HEK293 (cell line): Measurements from ENCODE around the gene CLIP1.

Experiments
- CTCF ChIA-PET: fragments of 350-600 bp; formaldehyde crosslinking; extraction: SDS; loops from one replicate; lab custom pipeline; 2021; ENCODE audit warnings: antibody characterized with exemption; lab: Yijun Ruan, JAX
- POLR2A ChIA-PET: fragments of 300-600 bp; formaldehyde crosslinking; extraction: SDS; loops from one replicate; lab custom pipeline; 2020; ENCODE audit warnings: antibody characterized with exemption, inconsistent platforms; lab: Yijun Ruan, JAX
- H3K27ac ChIP-seq: fragments of 200-500 bp; sonication (Bioruptor generic); 2 replicates; pipeline ENCODE4 v1.5.1; 2014; ENCODE audit warnings: low read depth, low read length, control low read depth, inconsistent platforms; ENCODE audit errors: extremely low read depth
- H3K36me3 ChIP-seq, 2 experiments: fragments of 200-500 bp in 1 of 2; sonication (Bioruptor generic) in 1 of 2; 1 replicate in 1 of 2; 2 replicates in 1 of 2; pipeline ENCODE4 v1.5.1; 2014 to 2017; ENCODE audit warnings: inconsistent platforms in 2 of 2, low read length in 2 of 2; ENCODE audit not compliant: control insufficient read depth in 2 of 2, insufficient read depth in 1 of 2
- H3K4me1 ChIP-seq: fragments of 200-500 bp; sonication (Bioruptor generic); 2 replicates; pipeline ENCODE4 v1.5.1; 2014; ENCODE audit warnings: mild to moderate bottlenecking, low read length, inconsistent platforms; ENCODE audit not compliant: control insufficient read depth, insufficient read depth
- H3K4me3 ChIP-seq: 2 replicates; pipeline ENCODE4 v1.5.1; 2011; ENCODE audit warnings: low read depth, mild to moderate bottlenecking, control low read depth, low read length, moderate library complexity
- H3K9me3 ChIP-seq: fragments of 200-500 bp; sonication (Bioruptor generic); 2 replicates; pipeline ENCODE4 v1.5.1; 2014; ENCODE audit warnings: low read depth, low read length, inconsistent platforms; ENCODE audit not compliant: control insufficient read depth, insufficient read depth
- BCL6B ChIP-seq: fragments of 450-650 bp; formaldehyde crosslinking; IDR thresholded peaks from 2 replicates; pipeline ENCODE4 v1.5.1; 2017; ENCODE audit warnings: missing biosample characterization, missing genetic modification characterization
- FEZF1 ChIP-seq: fragments of 450-650 bp; formaldehyde crosslinking; IDR thresholded peaks from 2 replicates; pipeline ENCODE4 v1.5.1; 2016; ENCODE audit warnings: missing biosample characterization, missing genetic modification characterization
- IKZF3 ChIP-seq: fragments of 450-650 bp; IDR thresholded peaks from 2 replicates; pipeline ENCODE4 v1.5.0; 2018; ENCODE audit warnings: missing biosample characterization, mild to moderate bottlenecking, missing genetic modification characterization, moderate library complexity
- KLF17 ChIP-seq: fragments of 450-650 bp; formaldehyde crosslinking; IDR thresholded peaks from 2 replicates; pipeline ENCODE4 v1.5.1; 2016; ENCODE audit warnings: missing biosample characterization, missing genetic modification characterization
- MZF1 ChIP-seq: fragments of 450-650 bp; formaldehyde crosslinking; IDR thresholded peaks from 2 replicates; pipeline ENCODE4 v1.5.1; 2017; ENCODE audit warnings: missing biosample characterization, missing genetic modification characterization, borderline replicate concordance
- PRDM1 ChIP-seq: fragments of 450-650 bp; formaldehyde crosslinking; IDR thresholded peaks from 2 replicates; pipeline ENCODE4; 2016; ENCODE audit warnings: missing biosample characterization, missing genetic modification characterization
- PRDM6 ChIP-seq: fragments of 450-650 bp; formaldehyde crosslinking; IDR thresholded peaks from 2 replicates; pipeline ENCODE4 v1.5.1; 2017; ENCODE audit warnings: missing biosample characterization, missing genetic modification characterization
- ZNF146 ChIP-seq: fragments of 450-650 bp; formaldehyde crosslinking; IDR thresholded peaks from 2 replicates; pipeline ENCODE4 v1.5.1; 2016; ENCODE audit warnings: missing biosample characterization, missing genetic modification characterization
- ZNF169 ChIP-seq: fragments of 450-650 bp; formaldehyde crosslinking; IDR thresholded peaks from 2 replicates; pipeline ENCODE4 v1.5.1; 2016; ENCODE audit warnings: missing biosample characterization, missing genetic modification characterization
- ZNF292 ChIP-seq: fragments of 450-650 bp; formaldehyde crosslinking; IDR thresholded peaks from 2 replicates; pipeline ENCODE4 v1.5.1; 2016; ENCODE audit warnings: low read depth, missing biosample characterization, missing genetic modification characterization, borderline replicate concordance
- ZNF324 ChIP-seq: fragments of 450-650 bp; formaldehyde crosslinking; IDR thresholded peaks from 2 replicates; pipeline ENCODE4 v1.5.1; 2016; ENCODE audit warnings: missing biosample characterization, missing genetic modification characterization
- ZNF341 ChIP-seq: fragments of 450-650 bp; formaldehyde crosslinking; IDR thresholded peaks from 2 replicates; pipeline ENCODE4; 2016; ENCODE audit warnings: low read depth, missing biosample characterization, missing genetic modification characterization
- ZNF426 ChIP-seq: fragments of 450-650 bp; formaldehyde crosslinking; IDR thresholded peaks from 2 replicates; pipeline ENCODE4 v1.5.1; 2017; ENCODE audit warnings: missing biosample characterization, missing genetic modification characterization, mild to moderate bottlenecking, inconsistent platforms, moderate library complexity
- ZNF433 ChIP-seq: fragments of 450-650 bp; formaldehyde crosslinking; IDR thresholded peaks from 2 replicates; pipeline ENCODE4 v1.5.1; 2016; ENCODE audit warnings: missing biosample characterization, missing genetic modification characterization, low read depth
- ZNF561 ChIP-seq: fragments of 450-650 bp; IDR thresholded peaks from 2 replicates; pipeline ENCODE4 v1.5.1; 2018; ENCODE audit warnings: missing biosample characterization, missing genetic modification characterization, borderline replicate concordance
- ZNF571 ChIP-seq: fragments of 450-650 bp; formaldehyde crosslinking; IDR thresholded peaks from 2 replicates; pipeline ENCODE4 v1.5.0; 2017; ENCODE audit warnings: missing biosample characterization, missing genetic modification characterization
- ZNF596 ChIP-seq: fragments of 450-650 bp; IDR thresholded peaks from 2 replicates; pipeline ENCODE4 v1.5.0; 2018; ENCODE audit warnings: missing biosample characterization, mild to moderate bottlenecking, missing genetic modification characterization, moderate library complexity
- TF ChIP-seq, protein P1 (sequence below): fragments of 450-650 bp; formaldehyde crosslinking; IDR thresholded peaks from 2 replicates; pipeline ENCODE4 v1.5.1; 2016; ENCODE audit warnings: missing biosample characterization, missing genetic modification characterization
- TF ChIP-seq, protein P2 (sequence below): fragments of 450-650 bp; IDR thresholded peaks from 2 replicates; pipeline ENCODE4 v1.5.1; 2018; ENCODE audit warnings: missing biosample characterization, missing genetic modification characterization
- TF ChIP-seq, protein P3 (sequence below): fragments of 450-650 bp; formaldehyde crosslinking; IDR thresholded peaks from 2 replicates; pipeline ENCODE4 v1.5.1; 2016; ENCODE audit warnings: missing biosample characterization, missing genetic modification characterization

CLIP1 gene

GRCh38 chr12:122412851-122413433, 9.5 kb downstream of the CLIP1 start:
- CTCF ChIA-PET: interaction anchor here (0.7 kb wide), 1 partner anchor 22 kb away, joined by 3 read pairs; no protein-coding TSS in a partner anchor
- no peaks in the 10 kb centered on the region; a peak in 1 of 3 replicates for H3K36me3 ChIP-seq
- no peaks in the 10 kb centered on the region for H3K9me3 ChIP-seq
- peak; percentile 82 for TF ChIP-seq PRDM6 (tag by site-specific recombination)
- peak; percentile 56 for TF ChIP-seq IKZF3 (tag by site-specific recombination)
- TF ChIP-seq ZNF596 (tag by site-specific recombination): no peak
- no peak for TF ChIP-seq ZNF292 (tag by site-specific recombination)
- TF ChIP-seq, all 188 proteins: peak for 2
- Histone ChIP-seq H3K4me3 (no peak overlapping the region), H3K4me1 (peaks cover 10% of the 10 kb centered on the region; the same call in 1 of the 2 replicates), H3K27ac (no peak overlapping the region)
- POLR2A ChIA-PET: interaction anchor here (1.3 kb wide), 1 partner anchor 13 kb away, joined by 3 read pairs; no protein-coding TSS in a partner anchor

- Histone ChIP-seq H3K27ac (no peak overlapping the region), H3K9me3 (no peaks in the 10 kb centered on the region), H3K4me3 (no peak overlapping the region), H3K36me3 (no peaks in the 10 kb centered on the region; a peak in 1 of 3 replicates), H3K4me1 (peaks cover 16% of the 10 kb centered on the region)
- ChIA-PET CTCF (no interaction called here), POLR2A (no interaction called here)
- TF ChIP-seq ZNF146 (tag by site-specific recombination): peak; percentile 72
- no peak for TF ChIP-seq ZNF324 (tag by site-specific recombination)
Measured at GRCh38 chr12:122411537-122411936, 10.9 kb downstream of the CLIP1 start.

DNA sequence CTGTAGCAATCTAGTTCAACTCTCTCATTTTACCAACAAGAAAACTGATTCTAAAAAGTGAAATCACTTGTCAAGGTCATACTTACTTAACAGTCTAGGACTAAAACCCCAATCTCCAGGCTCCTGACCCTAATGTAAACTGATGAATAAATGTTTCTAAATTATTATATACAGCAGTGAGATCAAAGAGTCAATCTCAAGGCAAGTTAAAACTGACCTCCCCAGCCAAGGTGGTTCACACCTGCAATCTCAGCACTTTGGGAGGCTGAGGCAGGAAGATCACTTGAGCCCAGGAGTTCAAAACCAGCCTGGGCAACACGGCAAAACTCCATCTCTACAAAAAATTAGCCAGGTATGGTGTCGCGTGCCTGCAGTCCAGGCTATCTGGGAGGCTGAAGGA, 15.3 kb downstream of the CLIP1 start:
- Histone ChIP-seq H3K27ac (peak overlapping the region; percentile 59), H3K36me3 (no peaks in the 10 kb centered on the region; a peak in 1 of 3 replicates), H3K4me1 (peaks cover 12% of the 10 kb centered on the region), H3K4me3 (no peak overlapping the region), H3K9me3 (no peaks in the 10 kb centered on the region)
- CTCF ChIA-PET: interaction anchor here (0.9 to 1.1 kb wide), 3 partner anchors 64 to 94 kb away, joined by 5 to 6 read pairs (median 5); partner anchors contain the start of gene ZCCHC8
- POLR2A ChIA-PET: interaction anchor here (1.0 kb wide), 3 partner anchors 14 to 94 kb away, joined by 3 read pairs; partner anchors contain the start of gene ZCCHC8
- TF ChIP-seq, protein P1, sequence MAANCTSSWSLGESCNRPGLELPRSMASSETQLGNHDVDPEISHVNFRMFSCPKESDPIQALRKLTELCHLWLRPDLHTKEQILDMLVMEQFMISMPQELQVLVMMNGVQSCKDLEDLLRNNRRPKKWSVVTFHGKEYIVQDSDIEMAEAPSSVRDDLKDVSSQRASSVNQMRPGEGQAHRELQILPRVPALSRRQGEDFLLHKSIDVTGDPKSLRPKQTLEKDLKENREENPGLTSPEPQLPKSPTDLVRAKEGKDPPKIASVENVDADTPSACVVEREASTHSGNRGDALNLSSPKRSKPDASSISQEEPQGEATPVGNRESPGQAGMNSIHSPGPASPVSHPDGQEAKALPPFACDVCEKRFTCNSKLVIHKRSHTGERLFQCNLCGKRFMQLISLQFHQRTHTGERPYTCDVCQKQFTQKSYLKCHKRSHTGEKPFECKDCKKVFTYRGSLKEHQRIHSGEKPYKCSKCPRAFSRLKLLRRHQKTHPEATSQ (tag by site-specific recombination): no peak
- TF ChIP-seq MZF1 (tag by site-specific recombination) (no peak), ZNF571 (tag by site-specific recombination) (no peak), KLF17 (tag by site-specific recombination) (no peak), ZNF433 (tag by site-specific recombination) (no peak), ZNF561 (no peak), ZNF169 (tag by site-specific recombination) (no peak), PRDM1 (0 out of 2 replicates have a peak, but pooled peaks have one; percentile 6), ZNF341 (tag by site-specific recombination) (no peak), FEZF1 (tag by site-specific recombination) (no peak), ZNF426 (tag by site-specific recombination) (no peak), BCL6B (tag by site-specific recombination) (no peak)
- TF ChIP-seq, protein P2, sequence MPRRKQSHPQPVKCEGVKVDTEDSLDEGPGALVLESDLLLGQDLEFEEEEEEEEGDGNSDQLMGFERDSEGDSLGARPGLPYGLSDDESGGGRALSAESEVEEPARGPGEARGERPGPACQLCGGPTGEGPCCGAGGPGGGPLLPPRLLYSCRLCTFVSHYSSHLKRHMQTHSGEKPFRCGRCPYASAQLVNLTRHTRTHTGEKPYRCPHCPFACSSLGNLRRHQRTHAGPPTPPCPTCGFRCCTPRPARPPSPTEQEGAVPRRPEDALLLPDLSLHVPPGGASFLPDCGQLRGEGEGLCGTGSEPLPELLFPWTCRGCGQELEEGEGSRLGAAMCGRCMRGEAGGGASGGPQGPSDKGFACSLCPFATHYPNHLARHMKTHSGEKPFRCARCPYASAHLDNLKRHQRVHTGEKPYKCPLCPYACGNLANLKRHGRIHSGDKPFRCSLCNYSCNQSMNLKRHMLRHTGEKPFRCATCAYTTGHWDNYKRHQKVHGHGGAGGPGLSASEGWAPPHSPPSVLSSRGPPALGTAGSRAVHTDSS (tag by site-specific recombination): no peak
- TF ChIP-seq, protein P3, sequence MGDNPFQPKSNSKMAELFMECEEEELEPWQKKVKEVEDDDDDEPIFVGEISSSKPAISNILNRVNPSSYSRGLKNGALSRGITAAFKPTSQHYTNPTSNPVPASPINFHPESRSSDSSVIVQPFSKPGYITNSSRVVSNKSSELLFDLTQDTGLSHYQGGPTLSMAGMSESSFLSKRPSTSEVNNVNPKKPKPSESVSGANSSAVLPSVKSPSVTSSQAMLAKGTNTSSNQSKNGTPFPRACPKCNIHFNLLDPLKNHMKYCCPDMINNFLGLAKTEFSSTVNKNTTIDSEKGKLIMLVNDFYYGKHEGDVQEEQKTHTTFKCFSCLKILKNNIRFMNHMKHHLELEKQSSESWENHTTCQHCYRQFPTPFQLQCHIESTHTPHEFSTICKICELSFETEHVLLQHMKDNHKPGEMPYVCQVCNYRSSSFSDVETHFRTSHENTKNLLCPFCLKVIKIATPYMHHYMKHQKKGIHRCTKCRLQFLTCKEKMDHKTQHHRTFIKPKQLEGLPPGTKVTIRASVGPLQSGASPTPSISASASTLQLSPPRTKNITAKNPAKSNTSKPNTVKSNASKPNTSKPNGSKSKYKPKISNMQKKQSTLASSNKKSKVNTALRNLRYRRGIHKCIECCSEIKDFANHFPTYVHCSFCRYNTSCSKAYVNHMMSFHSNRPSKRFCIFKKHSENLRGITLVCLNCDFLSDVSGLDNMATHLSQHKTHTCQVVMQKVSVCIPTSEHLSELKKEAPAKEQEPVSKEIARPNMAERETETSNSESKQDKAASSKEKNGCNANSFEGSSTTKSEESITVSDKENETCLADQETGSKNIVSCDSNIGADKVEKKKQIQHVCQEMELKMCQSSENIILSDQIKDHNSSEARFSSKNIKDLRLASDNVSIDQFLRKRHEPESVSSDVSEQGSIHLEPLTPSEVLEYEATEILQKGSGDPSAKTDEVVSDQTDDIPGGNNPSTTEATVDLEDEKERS (tag by site-specific recombination): no peak
